Endometrial microvascular endothelial cells (primary cell): ENCODE data around the gene MASP1. TPM values are rescaled to one million over a fixed set of nuclear protein-coding genes. Genes with fewer than 3 reads are reported as not detected.

ENCODE experiments used
- in situ Hi-C: cut with HindIII; loops from 2 replicates; pipeline ENCODE4 v1.10.0; 2017; ENCODE audit warnings: low sequenced_read_pairs, low pct_unique_long_range_greater_than_20kb; ENCODE audit errors: inconsistent ontology term
- total RNA-seq: library from RNA; depleted of rRNA; stranded (reverse); fragments of >200 nt; gene quantifications from one replicate; pipeline ENCODE4 v1.2.3, GENCODE V29; 2015; ENCODE audit errors: inconsistent ontology term

The MASP1 gene
- total RNA-seq, 1 donor from 2014 or later, result not detected

- in situ Hi-C loops, result no loop called here
These were observed 4.5 kb upstream of the MASP1 start for GRCh38 chr3:187296058-187296457.

DNA sequence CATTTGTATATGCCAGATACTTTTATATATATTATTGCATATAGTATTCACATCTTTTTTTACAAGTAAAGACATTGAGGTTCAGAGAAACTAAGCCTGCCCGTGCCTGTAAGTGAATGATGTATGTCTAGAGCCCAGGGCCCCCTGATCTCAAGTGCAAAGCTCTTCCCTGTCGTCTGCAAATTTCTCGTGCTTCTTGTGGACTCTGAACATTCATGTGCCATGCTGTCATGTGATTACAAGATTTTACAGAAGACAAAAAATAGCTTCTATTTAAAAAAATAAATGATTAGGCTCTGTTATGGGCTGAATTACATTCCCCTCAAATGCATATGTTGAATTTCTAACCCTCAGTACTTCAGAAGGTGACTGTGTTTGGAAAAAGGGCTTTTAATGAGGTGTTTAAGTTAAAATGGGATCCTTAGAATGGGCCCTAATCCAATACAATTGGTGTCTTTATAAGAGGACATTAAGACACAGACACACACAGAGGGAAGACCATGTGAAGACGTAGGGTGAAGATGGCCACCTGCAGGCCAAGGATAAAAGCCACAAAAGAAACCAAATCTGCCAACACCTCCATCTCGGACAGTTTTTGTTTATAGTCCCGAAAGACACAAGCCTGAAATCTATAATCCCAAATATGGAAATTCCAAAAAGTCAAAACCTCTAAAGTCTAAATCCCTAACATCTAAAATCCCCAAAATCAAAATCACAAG, 3.9 kb upstream of the MASP1 start:
- in situ Hi-C loops, result no loop called here

- in situ Hi-C loops, result no loop called here
These were observed 2.2 kb upstream of the MASP1 start for GRCh38 chr3:187293516-187294430.

DNA sequence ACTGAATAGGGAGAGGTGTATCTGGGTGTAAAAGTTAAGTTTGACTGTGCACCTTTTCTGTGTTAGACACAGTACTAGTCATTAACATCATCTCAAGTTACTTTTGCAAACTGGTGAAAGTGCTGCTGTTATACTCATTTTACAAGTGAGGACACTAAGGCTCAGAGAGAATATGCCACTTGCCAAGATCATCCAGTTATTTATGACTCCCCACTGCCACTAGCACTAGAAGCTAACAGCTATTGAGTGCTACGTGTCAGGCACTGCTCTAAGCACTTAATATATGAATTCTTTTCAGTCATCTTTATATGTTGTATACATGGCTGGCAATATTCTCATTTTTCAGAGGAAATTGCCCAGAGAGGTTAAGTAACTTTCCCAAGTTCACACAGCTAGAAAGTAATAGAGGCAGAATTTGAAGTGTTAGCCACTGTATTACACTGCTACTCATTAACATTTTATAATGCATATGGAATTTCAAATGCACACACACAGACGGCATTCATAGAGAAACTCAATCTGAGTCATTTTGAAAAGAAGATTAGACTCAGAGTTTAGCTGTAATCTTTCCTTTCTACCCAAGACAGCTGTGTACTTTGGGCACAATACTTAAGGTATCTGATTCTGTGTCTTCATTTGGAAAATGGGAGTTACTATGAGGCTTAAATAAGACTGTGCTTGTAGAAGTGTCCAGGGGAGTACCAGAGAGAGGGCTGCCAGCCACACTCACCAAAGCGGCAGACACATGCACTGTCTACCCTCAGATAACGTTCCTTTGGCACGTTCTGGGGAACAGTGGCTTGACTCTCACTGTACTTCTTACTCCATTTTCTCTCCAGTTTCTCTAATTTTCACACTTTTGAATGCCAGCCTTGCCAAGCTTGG, 1.3 kb upstream of the MASP1 start:
- in situ Hi-C loops, result no loop called here

- in situ Hi-C loops, result no loop called here
These were observed 644 bp upstream of the MASP1 start for GRCh38 chr3:187292181-187292580.

GRCh38 chr3:187291001-187291511, 481 bp downstream of the MASP1 start:
- in situ Hi-C loops, result no loop called here

DNA sequence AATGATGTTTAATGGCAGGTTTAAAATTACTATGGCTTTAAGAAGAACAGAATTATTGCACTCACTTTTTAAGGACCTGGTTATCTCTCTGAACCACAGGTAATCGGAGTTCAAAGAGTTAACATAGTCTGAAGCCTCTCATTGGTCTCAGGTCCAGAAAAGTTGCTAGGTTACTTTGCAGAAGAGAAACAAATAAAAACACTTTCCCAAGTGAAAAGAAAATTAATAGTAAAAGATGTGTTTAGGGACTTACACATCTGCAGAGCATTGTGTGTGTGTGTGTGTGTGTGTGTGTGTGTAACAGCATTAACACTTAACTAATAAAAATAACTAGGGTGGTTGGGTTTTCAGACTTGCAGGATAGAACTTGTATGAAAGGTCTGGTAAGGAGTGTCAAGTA, 1.0 kb downstream of the MASP1 start:
- in situ Hi-C loops, result no loop called here

DNA sequence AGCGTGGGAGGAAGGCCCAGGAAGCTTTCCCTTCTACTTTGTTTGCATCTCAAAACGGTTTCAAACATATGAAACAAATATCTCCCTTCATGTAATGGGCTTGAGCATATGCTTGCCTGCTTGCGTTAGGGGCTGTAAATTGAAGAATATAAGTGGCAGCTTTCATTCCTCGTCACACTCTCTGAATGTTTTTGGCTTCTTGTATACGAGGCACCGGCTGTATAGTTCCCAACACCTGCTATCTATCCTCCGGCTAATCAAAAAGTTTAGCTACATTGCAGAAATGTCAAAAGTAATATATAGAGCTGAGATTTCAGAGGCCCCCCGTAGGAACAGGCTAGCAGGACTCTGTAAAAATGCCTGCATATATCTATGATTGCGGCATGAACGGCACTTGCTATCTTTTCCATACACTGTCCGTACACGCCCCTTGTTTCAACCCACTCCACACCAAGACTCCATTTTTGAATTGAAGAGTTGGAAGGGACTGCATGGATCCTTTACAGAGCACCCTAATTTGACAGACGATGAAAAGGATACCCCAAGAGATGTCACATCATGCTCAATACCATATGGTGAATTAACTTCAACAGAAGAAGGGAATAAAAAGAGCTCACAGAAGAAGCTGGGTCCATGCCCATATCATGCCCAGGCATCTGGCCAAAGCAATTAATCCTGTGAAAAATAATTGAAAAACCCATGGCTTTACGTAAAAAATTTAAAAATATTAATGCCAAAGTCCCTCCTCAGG, 2.5 kb downstream of the MASP1 start:
- in situ Hi-C loops, result no loop called here

GRCh38 chr3:187288131-187288854, 3.2 kb downstream of the MASP1 start:
- in situ Hi-C loops, result no loop called here

GRCh38 chr3:187287256-187287655, 4.3 kb downstream of the MASP1 start:
- in situ Hi-C loops, result no loop called here

GRCh38 chr3:187286467-187287059, 5.0 kb downstream of the MASP1 start:
- in situ Hi-C loops, result no loop called here

DNA sequence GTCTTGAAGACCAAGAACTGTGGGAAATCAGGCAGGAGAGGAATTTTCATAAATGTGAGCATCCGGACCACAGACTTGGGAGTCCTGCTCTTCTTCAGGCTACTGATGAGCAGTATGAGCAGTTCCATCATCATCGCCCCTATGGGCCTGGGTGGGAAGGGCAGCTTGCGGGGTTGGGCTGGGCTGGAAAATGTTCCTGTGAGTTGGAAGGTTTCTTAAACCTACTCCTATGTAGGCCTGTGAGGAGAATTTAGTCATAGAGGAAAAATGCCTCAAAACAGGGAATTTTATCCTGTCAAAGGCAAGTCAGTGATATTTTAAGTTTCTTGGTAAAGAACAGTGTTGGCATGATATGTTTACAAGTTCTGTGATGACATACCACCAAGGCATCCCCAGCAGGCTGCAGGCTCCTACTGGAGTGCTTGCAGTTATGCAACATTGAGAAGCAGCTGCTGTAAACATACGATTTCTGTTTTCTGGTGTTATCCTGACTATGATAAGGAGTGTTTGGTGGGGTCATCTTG, 10.3 kb downstream of the MASP1 start:
- in situ Hi-C loops, result no loop called here

DNA sequence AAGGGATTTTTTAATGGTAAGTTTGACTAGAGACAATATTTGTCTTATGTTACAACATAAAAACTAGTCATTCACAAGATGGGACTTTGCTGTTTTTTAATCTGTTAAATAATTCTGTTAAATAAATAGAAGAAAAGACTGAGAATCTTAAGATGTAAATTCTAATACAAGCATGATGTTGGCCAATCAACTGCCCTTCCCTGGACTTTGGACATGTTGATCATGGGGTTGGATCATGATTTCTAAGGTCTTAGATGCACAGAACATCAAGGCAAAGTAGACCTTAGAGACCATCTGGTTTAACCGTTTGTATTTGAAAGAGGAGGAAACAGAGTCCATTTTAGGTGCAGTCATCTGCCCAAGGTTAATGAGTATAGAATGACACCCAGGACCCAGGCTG, 10.9 kb downstream of the MASP1 start:
- in situ Hi-C loops, result no loop called here

DNA sequence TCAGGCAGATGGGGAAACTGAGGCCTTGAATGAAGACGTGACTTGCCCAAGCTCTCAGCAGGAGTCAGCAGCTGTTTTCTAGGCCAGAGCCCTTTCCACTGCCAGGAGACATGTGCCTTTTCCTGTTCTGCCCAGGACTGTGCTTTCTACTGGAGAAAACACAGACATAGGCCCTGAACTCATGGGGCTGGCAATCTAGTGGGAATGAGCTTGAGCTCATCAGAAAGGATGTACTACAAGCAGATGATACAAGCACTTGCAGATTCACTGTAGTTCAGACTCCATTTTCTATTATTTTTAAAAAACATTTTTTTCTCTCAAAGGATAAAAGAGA, 14.4 kb downstream of the MASP1 start:
- in situ Hi-C loops, result no loop called here

- in situ Hi-C loops, result no loop called here
These were observed 15.0 kb downstream of the MASP1 start for GRCh38 chr3:187276397-187277128.

DNA sequence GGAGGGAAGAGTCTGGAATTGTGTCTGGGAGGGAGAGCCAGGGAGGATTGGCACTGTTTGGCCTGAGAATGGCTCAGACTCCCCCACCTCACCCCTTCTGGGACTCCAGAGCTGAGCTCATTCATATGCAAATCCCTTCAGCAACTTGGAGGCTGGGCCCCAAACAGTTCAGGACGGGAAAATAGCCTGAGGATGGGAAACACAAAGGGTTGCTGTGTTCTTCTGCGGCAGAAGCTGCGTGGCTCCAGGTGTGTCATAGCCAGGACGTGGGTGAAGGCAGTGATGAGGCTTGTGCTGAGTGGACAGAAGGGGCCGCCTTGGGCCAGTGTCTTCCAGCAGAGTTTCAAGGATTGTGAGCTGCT, 16.6 kb downstream of the MASP1 start:
- in situ Hi-C loops, result no loop called here
